Esophagus muscularis mucosa (tissue), 4 donors: ENCODE data around the gene LRRC47. TPM values are rescaled to one million over a fixed set of nuclear protein-coding genes. Genes with fewer than 3 reads are reported as not detected.

ENCODE experiments used
- DNase-seq: peaks from one replicate; pipeline ENCODE4 v3.0.0-alpha.2; 2017; ENCODE audit errors: extremely low spot score
- H3K27ac ChIP-seq, 4 donors: fragments of 200-600 bp; sonication (generic); replicated peaks in 1 of 4; 1 replicate in 3 of 4; 2 replicates in 1 of 4; pipeline ENCODE4 v1.5.1; 2016 to 2019; ENCODE audit warnings: mild to moderate bottlenecking in 1 of 4
- H3K27me3 ChIP-seq, 4 donors: fragments of 200-600 bp; sonication (generic); one replicate each; pipeline versions ENCODE4 v1.5.1 to v1.6.0; 2016 to 2019
- H3K36me3 ChIP-seq, 4 donors: fragments of 200-600 bp; sonication (generic); one replicate each; pipeline ENCODE4 v1.5.1; 2016 to 2019
- H3K4me1 ChIP-seq, 4 donors: fragments of 200-600 bp; sonication (generic); one replicate each; pipeline ENCODE4 v1.5.1; 2016 to 2019
- H3K4me3 ChIP-seq, 4 donors: fragments of 200-600 bp; sonication (generic); 1 replicate in 2 of 4; 2 replicates in 2 of 4; pipeline ENCODE4 v1.5.1; 2016 to 2019; ENCODE audit warnings: mild to moderate bottlenecking in 4 of 4, moderate library complexity in 1 of 4
- H3K9me3 ChIP-seq, 4 donors: fragments of 200-600 bp; sonication (generic); 1 replicate in 3 of 4; 2 replicates in 1 of 4; pipeline ENCODE4 v1.5.1; 2016 to 2019
- CTCF ChIP-seq, 3 experiments: fragments of 200-600 bp in 2 of 3; fragments of 450-650 bp in 1 of 3; sonication (generic) in 2 of 3; IDR thresholded peaks; one replicate each; pipeline ENCODE4 v1.5.1; 2017 to 2019; ENCODE audit warnings: antibody characterized with exemption in 3 of 3, mild to moderate bottlenecking in 2 of 3, moderate library complexity in 1 of 3
- EP300 ChIP-seq: sonication (generic); formaldehyde crosslinking; IDR thresholded peaks from one replicate; pipeline ENCODE4 v1.6.1; 2017; ENCODE audit warnings: antibody characterized with exemption
- POLR2A ChIP-seq: fragments of 450-650 bp; IDR thresholded peaks from one replicate; pipeline ENCODE4 v1.6.1; 2017; ENCODE audit warnings: antibody characterized with exemption, moderate library complexity, mild to moderate bottlenecking, low read depth
- POLR2AphosphoS5 ChIP-seq, 2 donors: sonication (generic); formaldehyde crosslinking; IDR thresholded peaks; one replicate each; pipeline ENCODE4 v1.6.1; 2017; ENCODE audit warnings: antibody characterized with exemption in 2 of 2
- WGBS: methylation state at CpG from one replicate; pipeline ENCODE4 v1.1.5; 2018; 5-methylcytosine and 5-hydroxymethylcytosine counted together
- intact Hi-C: fragments of 100-400 bp; cut with DNase I; formaldehyde crosslinking; loops from one replicate; pipeline ENCODE4 v1.15.1; 2023
- total RNA-seq, 4 donors: library from RNA; depleted of rRNA; stranded (reverse); fragments of >200 nt; gene quantifications; one replicate each; pipeline versions ENCODE4 v1.1.0 to v1.2.1, GENCODE V29; 2016

Gene LRRC47
- total RNA-seq, 4 donors from 2014 or later: 34.1 to 51.6 (median 44.1) TPM

GRCh38 chr1:3736708-3737107 is 59.6 kb downstream of the LRRC47 start:
- no peak overlapping the region for H3K4me3 ChIP-seq
- H3K27me3 ChIP-seq: peaks cover 0 to 20% (median 5%) of the 10 kb centered on the region in 4 donors
- peaks cover 0 to 11% (median 5%) of the 10 kb centered on the region in 4 donors for H3K4me1 ChIP-seq
- H3K9me3 ChIP-seq: no peaks in the 10 kb centered on the region
- H3K27ac ChIP-seq: no peak overlapping the region
- 91% methylated on average over 14 of the region's 14 CpGs for WGBS
- peaks cover 19 to 72% (median 68%) of the 10 kb centered on the region in 4 donors for H3K36me3 ChIP-seq
- no peak for DNase-seq
- intact Hi-C loops: no loop called here
- TF ChIP-seq CTCF (IDR thresholded peaks at IDR 0.05) (no peak), POLR2A (no peak), POLR2AphosphoS5 (IDR thresholded peaks at IDR 0.05) (no peak), EP300 (no peak)

- Histone ChIP-seq H3K4me1 (peaks cover 0 to 13% (median 5%) of the 10 kb centered on the region in 4 donors), H3K27ac (no peak overlapping the region), H3K27me3 (peaks cover 0 to 25% (median 5%) of the 10 kb centered on the region in 4 donors), H3K9me3 (no peaks in the 10 kb centered on the region), H3K4me3 (no peak overlapping the region), H3K36me3 (peaks cover 18 to 66% (median 63%) of the 10 kb centered on the region in 4 donors)
- intact Hi-C loops: no loop called here
- TF ChIP-seq EP300 (no peak), POLR2AphosphoS5 (IDR thresholded peaks at IDR 0.05) (no peak), POLR2A (no peak)
- WGBS: 79% methylated on average over 13 of the region's 13 CpGs
- DNase-seq: no peak
Observed at GRCh38 chr1:3736131-3736561, 60.2 kb downstream of the LRRC47 start.

- Histone ChIP-seq H3K4me3 (no peak overlapping the region), H3K27me3 (peaks cover 0 to 30% (median 5%) of the 10 kb centered on the region in 4 donors), H3K4me1 (peaks cover 0 to 13% (median 5%) of the 10 kb centered on the region in 4 donors), H3K27ac (no peak overlapping the region), H3K9me3 (no peaks in the 10 kb centered on the region), H3K36me3 (peaks cover 18 to 62% (median 59%) of the 10 kb centered on the region in 4 donors)
- intact Hi-C loops: no loop called here
- 76% methylated on average over 10 of the region's 13 CpGs for WGBS
- TF ChIP-seq EP300: no peak
- no peak for TF ChIP-seq CTCF (IDR thresholded peaks at IDR 0.05)
- no peak for TF ChIP-seq POLR2A
- TF ChIP-seq POLR2AphosphoS5 (IDR thresholded peaks at IDR 0.05): no peak
- no peak for DNase-seq
Observed at GRCh38 chr1:3735688-3736087, 60.6 kb downstream of the LRRC47 start.

- H3K36me3 ChIP-seq: peaks cover 18 to 57% (median 54%) of the 10 kb centered on the region in 4 donors
- H3K9me3 ChIP-seq: no peaks in the 10 kb centered on the region
- DNase-seq: no peak
- intact Hi-C loops: no loop called here
- no peak for TF ChIP-seq CTCF (IDR thresholded peaks at IDR 0.05)
- no peak overlapping the region for H3K4me3 ChIP-seq
- peaks cover 0 to 13% (median 5%) of the 10 kb centered on the region in 4 donors for H3K4me1 ChIP-seq
- WGBS: 74% methylated on average over 7 of the region's 12 CpGs
- H3K27me3 ChIP-seq: peaks cover 0 to 35% (median 5%) of the 10 kb centered on the region in 4 donors
- no peak overlapping the region for H3K27ac ChIP-seq
Observed at GRCh38 chr1:3735027-3735681, 61.1 kb downstream of the LRRC47 start.

GRCh38 chr1:3734602-3735001 is 61.7 kb downstream of the LRRC47 start:
- no peaks in the 10 kb centered on the region for H3K9me3 ChIP-seq
- no peak overlapping the region for H3K27ac ChIP-seq
- peaks cover 0 to 13% (median 5%) of the 10 kb centered on the region in 4 donors for H3K4me1 ChIP-seq
- no peak for DNase-seq
- peaks cover 0 to 41% (median 5%) of the 10 kb centered on the region in 4 donors for H3K27me3 ChIP-seq
- H3K36me3 ChIP-seq: peaks cover 18 to 52% (median 49%) of the 10 kb centered on the region in 4 donors
- WGBS: 97% methylated on average over 12 of the region's 16 CpGs
- TF ChIP-seq POLR2A (no peak), CTCF (IDR thresholded peaks at IDR 0.05) (no peak), EP300 (no peak), POLR2AphosphoS5 (IDR thresholded peaks at IDR 0.05) (no peak)
- intact Hi-C loops: no loop called here
- H3K4me3 ChIP-seq: no peak overlapping the region
